NOMO-1 (cell line): ENCODE results near the gene RNF130.
"Not testable (repeated sequence)": the region's sequence is repeated elsewhere in the genome, so short reads cannot be mapped to it uniquely, and the experiment has no call there.

ENCODE experiments used
- DNase-seq, 2 experiments: peaks; one replicate each; lab custom pipeline; 2025; ENCODE audit not compliant: unreplicated experiment in 2 of 2; lab: John Stamatoyannopoulos, UW

Gene RNF130

DNA sequence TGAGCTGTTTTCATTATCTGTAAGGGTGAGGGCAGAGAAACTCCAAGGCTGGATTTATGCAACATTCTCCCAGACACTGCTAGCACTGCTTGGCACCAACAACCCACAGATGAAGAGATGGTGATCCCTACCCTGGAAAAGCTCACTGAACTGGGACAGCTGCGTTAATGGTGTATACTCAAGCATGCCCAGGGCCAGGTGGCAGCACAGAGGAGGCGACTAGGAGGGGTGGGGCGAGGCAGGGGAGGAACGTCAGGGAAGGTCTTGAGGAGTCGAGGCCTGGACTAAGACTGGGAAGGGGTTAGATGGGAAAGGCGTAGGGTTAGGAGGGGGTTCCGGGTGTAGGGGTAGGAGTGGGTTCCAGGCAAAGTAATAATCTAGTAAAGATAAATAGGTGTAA, 90.8 kb downstream of the RNF130 start:
- no peak for DNase-seq

DNA sequence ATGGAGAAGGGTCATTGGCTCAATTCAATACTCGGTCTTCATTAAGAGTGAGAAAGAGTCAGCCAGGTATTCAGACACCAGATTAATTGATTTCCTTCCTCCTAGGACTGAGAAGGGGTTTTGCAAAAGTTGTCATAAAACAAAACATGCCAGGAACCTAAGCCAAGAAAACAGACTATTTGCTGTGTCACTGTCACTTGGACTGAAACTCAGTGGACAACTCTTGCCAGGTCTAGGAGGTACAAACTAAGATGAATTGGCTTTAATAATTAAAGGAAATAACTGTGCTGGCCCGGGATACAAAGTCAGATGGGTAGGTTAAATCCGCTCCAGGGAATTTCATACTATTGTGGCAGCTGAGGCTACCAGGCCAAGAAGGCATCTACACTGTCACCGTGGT, 92.8 kb downstream of the RNF130 start:
- DNase-seq: no peak

DNA sequence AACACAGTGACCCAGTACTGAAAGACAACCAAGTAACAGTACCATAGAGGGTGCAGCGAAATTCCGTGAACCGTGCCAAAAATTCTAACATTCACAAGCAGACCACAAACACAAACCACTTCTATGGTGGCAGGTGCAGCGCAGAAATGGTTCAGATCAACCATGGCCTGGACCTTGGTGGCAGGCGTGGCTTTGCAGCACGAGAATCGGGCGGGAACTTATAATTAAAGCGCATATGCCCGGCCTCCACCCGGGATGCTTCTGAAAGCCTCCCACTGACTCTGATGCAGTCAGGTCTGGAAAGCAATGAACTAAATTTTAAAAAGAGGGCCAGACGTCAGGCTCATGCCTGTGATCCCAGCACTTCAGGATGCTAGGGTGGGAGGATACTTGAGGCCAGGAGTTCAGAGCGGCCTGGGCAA, 95.8 kb downstream of the RNF130 start:
- no peak for DNase-seq

DNA sequence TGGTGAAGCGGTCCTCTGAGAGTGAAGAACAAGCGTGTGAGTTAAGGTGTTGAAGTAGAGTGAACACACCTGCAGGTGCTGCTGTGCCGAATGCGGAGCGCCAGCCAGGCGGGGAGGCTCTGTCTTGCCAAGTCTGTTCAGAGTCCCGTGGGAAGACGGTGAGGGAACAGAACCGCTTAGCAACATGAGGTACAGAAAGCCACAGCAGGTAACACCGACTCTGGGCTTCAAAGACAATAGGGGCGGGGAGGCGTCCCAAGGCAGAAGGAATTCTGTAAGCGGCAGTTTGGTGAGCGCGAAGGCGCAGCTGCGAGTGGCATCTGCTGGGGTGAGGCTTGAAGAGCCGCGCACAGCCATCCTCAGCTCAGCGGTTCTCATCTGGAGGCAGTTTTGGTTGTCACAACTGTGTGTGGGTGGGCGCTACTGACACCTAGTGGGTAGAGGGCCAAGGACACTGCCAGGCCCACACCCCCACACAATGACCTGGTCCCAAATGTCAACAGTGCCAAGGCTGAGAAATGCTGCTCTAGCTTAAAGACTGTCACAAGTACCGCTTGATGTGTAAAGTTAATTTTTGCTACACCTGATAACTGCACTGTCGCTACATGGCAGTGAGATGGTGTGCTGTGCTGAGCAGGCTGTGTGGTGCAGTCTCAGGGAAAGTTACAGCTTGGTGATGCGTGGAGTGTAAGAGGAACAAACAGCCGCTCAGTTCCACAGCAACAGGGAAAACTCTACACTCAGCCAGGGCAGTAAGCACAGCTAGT, 96.4 kb downstream of the RNF130 start:
- peak; percentile 23 to 70 for DNase-seq

DNA sequence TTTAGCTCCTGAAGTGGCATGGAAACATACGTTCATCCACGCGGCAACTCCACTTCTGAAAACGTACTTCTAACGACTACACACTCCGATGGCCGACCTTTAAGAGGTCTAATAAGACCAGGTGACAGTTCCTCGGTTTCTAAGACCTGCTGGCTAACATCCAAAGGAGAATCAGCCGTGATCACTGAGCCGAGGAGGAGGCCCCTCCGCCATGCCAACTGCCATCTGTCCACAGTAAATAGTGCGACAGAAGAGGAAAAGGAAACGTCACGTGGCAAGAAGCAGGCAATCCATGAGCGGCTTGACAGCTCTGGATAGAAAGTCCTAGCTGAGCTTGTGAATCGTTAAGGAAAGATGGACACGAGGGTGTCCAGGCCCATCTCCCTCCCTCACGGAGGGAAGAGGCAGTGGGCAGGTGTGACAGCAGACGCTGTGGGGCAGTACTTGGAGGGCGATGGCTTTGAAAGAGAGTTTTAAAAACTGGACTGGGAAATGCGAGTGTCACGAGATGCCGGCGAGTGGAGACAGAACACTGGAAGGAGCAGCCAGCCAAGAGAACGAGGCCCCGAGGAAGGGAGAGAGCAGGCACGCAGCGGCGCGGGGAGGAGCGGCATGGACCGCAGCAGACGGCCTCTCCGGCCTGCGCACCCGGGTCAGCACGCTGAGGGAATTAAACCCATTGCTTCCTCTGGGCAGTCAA, 97.2 kb downstream of the RNF130 start:
- no peak for DNase-seq

DNA sequence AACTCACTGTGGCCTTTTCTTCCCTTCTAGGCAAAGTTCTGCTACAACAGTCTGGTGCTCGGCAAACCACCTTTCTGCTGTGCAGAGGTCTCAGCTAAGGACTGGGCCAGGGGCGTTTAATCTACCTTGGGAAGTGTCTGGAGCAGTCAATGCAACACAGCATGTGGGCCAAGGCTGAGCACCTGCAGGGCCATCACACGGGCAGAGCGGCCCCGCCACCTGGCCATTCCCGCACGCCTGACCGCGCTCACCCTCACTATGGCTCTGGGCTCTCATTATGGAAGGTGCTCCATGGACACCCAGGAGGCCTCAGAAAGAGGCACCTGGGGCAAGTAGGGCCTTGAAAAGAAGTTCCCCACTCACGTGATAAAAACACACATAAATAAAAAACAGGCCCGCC, 98.2 kb downstream of the RNF130 start:
- DNase-seq: no peak

DNA sequence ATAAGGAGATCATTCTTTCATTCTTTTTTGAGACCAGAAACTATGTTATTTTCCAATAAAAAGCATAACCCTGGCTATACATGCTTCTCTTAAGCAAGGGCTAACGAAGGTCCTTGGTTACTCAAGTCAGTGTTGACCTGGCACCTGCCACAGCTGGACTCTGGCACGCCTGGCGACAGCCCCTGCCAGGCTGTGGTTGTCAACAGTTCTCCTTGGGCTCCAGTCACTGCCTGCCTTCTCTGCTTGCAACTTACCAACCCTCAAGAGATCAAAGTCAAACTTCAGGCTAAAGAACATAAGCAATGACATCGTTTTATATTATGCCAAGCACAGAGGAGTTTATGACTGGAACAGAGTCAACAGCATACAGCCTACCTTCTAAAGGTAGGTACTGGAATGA, 102.4 kb downstream of the RNF130 start:
- DNase-seq: no peak

DNA sequence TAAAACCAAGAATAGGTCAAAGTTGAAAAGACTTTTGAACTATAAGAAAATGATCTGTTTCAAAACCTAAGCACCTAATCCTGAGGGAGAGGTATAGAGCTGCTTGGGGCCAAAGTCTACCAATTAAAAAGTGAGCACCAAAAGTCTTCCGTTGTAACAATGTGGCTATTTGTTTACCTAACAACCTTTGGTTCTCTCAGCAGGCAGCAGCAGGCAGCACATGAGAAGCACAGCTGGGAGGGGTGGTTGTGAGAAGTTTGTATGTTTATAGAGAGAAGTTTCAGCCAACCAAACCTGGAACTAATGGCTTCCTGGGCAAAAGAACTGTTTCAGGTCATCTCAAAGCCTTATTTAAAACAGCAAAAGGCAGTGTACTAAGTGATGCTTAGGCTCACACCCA, 104.1 kb downstream of the RNF130 start:
- DNase-seq: no peak

DNA sequence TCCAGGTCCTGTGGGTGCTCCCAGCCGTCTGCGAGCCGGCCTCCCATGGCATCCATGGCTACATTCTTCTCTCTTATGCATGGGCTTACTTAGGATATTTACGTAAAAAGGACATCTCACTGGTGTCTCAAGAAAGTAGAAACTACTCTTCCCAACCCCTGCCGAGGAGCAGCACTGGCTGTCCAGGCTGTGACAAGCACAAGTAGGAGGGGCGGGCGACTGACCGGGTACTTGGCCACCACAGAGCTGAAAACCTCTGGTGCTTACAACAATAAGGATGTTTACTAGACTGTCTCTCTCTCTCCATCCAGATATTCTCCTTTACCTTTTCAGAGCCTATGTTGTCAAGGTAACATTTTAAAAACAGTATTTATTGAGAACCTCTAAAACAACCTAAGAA, 107.5 kb downstream of the RNF130 start:
- no peak for DNase-seq

DNA sequence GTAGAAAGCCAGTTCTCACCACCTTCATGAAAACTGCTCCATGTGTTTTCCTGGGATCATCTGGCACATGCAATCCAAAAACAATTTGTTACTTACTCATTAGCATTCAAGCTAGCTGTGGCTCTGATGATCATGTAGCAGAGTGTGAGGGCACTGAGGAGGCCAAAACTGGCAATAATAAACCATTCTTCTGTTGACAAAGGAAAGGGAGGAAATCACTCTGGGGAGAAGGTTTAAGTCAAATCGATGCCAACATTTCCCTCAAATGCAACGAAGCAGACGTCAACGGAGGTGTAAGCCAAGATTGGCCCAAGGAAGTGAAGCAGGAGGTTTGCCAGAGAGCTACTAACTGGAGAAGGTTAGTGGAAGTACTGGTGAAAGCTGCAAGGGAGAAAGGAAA, 108.2 kb downstream of the RNF130 start:
- DNase-seq: no peak

DNA sequence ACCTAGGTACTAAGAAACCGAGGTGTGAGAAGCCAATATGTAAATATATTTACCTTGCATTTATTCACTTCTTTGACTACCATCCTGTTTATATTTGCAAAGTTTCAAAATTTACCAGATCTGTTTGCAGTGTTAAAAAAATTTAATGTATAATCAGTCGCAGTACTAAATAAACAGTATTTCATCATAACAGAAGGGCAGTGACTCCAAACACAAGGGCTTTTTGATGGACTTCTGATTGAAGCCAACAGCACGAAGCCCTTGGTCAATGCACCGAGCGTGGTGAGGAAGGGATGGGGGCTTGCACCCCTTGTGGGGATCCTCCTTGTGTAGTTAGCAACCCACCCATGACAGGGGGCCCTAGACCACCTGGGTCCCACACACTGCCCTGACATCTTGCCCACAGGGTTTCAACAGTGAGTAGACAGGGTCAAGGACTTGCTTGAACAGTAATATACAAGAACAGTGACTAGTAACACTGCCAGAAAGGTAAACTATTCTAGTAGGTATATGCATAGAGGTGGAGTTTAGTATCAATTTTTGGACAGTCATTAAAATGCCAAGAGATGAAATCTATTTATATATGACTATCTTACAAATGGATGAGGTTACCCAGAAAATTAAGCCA, 111.2 kb downstream of the RNF130 start:
- no peak for DNase-seq

DNA sequence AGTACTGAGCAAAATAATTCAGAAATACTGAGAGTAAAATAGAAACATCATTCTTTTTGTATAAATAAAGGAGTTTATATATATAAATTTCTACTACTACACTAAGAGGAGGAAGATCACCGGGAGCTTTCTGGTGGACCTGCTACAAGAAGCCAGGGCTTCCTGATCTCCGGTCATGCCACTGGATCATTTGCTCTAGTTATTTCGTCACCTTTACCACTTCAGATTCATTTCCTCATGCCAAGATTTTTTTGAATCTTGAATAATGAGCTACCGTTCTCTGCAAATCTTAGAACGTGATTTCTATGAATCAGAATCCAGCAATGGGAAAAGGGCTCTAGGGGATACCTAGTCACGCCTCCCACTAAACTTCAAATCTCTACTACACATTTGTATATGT, 111.9 kb downstream of the RNF130 start:
- DNase-seq: peak; percentile 38 to 80

DNA sequence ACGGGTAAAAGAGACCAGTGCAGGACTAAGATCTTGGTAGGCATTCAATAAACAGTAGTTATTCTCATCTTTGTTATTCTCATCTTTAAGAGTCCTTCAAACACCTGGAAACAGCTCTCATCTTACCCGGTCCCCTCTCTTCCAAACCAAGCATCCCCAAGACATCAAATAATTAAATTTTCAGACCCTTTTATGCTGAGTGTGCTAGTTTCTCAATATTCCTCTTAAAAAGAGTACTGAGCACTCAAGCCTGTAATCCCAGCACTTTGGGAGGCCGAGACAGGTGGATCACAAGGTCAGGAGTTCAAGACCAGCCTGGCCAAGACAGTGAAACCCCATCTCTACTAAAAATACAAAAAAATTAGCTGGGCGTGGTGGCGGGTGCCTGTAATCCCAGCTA, 112.4 kb downstream of the RNF130 start:
- not testable (repeated sequence) for DNase-seq

DNA sequence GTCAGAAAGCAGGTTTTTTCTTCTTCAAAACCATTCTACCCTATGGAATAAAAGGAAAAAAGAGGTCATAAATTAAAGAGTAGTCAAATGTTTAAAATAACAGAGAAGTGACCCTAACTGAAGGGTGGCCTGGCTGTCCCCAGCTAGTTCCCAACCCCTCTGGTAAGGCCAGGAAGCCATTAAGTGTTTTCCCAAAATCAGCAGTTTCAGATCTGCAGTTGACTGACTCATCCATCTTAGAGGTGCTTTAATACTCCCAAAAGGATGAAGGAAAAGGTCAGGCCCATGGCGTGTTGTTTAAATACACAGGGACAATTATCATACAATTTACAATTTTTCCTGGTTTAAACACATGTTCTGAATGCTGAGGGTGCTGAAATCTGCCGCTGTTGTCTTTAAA, 115.9 kb downstream of the RNF130 start:
- DNase-seq: no peak

DNA sequence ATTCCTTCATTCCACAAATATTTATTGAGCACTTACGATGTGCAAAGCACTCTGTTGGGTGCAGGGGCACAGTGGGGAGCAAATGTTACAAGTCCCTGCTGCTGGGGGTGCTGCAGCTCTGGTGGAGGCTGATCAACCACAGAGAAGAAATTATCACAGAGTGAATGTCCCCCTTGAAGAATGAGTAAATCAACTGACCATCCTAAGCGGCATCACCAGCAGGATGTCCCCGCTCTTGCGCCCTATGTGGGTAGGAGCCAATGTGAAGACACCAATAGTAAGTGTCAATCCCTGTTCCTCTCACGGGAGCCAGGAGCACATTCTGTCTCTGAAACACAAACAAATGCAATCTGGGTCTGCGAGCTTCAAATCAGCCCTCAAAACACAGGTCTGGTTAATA, 116.5 kb downstream of the RNF130 start:
- DNase-seq: no peak

DNA sequence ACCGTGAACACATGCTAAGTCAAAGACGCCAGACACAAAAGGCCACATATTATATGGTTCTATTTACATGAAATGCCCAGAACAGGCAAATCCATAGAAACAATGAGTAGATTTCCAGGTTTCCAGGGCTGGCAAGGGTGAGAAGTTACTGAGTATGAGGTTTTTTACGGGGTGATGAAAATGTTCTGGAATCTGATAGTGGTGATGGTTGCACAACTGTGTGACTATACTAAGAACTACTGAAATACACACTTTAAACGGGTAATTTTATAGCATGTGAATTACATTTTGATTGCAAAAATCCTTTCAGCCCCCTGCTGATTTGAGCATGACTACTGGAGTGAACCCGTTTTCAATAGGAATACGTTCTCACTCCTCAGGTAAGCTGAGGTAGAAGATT, 117.1 kb downstream of the RNF130 start:
- DNase-seq: no peak

DNA sequence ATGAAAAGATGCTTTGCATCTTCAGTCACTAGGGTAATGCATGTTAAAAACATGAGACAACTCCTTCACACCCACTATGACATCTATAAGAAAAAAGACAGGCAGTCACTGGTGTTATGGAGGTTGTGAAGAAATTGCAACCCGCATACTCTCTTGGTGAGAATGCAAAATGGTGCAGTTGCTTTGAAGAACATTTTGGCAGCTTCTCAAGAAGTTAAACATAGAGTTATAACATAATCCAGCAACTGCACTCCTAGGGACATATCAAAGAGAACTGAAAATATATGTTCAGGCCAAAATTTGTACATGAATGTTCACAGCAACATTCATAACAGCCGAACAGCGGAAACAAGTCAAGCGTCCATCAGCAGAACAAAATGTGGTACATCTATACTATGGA, 117.6 kb downstream of the RNF130 start:
- no peak for DNase-seq

DNA sequence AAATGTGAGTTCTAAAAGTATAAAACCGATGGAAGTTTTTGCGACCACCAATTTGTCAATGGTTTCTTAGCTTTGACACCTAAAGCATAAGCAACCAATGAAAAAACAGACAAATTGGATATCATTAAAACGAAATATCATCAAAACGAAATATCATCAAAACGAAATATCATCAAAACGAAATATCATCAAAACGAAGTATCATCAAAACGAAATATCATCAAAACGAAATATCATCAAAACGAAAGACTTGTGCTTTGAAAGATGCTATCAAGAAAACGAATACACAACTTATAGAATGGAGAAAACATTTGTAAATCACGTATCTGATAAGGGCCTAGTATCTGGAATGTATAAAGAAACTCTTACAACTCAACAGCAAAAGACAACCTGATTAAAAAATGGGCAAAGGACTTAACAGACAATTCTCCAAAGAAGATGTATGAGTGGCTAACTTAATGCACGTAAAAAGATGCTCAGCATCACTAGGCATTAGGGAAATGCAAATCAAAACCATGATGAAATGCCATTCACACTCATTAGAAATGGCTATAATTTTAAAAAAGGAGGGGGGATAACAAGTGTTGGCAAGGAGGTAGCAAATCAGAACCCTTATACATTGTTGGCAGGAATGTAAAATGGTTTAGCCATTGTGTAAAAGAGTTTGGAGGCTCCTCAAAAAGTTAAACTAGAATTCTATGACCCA, 134.4 kb downstream of the RNF130 start:
- no peak for DNase-seq

DNA sequence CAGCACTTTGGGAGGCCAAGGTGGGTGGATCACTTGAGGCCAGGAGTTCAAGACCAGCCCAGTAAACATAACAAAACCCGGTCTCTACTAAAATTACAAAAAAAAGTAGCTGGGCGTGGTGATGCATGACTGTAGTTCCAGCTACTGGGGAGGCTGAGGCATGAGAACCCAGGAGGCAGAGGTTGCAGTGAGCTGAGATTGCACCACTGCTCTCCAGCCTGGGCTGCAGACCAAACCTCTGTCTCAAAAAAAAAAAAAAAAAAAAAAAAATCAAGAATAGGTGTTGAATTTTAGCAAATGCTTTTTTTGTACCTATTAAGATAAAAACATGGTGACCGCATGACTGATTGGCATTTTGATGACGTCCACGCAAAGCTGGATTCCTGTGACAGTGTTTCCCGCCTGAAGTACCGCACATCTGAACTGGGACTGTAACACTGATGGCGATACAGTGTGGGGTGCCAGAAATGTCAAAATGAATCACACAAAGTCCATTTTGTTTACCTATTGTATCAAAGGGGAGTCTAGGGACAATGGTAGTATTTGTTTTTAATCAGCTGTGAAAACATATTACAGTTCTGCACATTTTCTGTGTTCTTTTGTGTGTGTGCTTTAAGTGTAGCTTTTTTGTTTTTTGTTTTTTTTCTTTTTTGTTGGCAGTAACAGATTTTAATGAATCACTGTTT, 140.6 kb downstream of the RNF130 start:
- DNase-seq: no peak

DNA sequence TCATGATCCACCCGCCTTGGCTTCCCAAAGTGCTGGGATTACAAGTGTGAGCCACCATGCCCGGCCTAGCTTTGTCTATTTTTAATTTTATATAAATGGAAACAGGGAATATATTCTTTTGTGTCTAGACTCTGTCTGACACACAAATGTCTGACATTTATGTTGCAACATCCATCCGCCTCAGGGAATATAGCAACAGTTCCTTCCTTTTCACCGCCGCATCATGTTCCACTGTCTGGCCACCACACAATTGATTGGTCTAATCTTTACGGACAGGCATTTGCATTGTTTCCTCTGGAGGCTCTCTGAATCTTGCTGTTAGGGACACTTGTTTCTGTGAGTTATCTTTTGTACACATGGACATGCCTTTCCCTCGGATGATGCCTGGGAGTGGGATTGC, 143.7 kb downstream of the RNF130 start:
- no peak for DNase-seq

DNA sequence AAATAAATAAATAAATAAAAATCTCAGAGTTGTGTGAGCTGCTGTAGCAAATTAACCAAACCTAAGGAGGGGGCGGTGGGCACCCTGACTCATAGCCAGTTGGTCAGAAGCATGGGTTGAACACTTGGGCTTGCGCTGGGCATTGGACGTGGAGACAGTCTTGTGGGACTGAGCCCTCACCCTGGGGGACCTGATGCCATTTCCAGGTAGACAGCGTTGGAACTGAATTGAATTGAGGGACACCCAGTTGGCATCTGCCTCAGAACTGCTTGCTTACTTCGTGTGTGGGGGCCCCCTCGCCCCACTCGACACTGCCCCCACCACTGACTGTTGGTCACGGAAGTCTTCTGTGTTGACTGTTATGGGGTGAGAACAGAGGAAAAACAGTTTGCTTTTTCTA, 144.9 kb downstream of the RNF130 start:
- DNase-seq: no peak
